HepG2 (cell line): ENCODE results near the gene CELSR2.

ENCODE experiments used
- BRCA1 ChIP-seq: sonication (generic); formaldehyde crosslinking; IDR thresholded peaks from 2 replicates; pipeline ENCODE4 v1.4.0; 2020; ENCODE audit warnings: missing genetic modification reagents
- CREB1 ChIP-seq, 2 experiments: fragments of 450-650 bp in 1 of 2; IDR thresholded peaks; 2 replicates each; pipeline ENCODE4 v1.6.1; 2016 to 2017; ENCODE audit warnings: control low read depth in 1 of 2, mild to moderate bottlenecking in 1 of 2, missing compliant biosample characterization in 1 of 2, missing genetic modification characterization in 1 of 2
- FOXA1 ChIP-seq, 2 experiments: fragments of 450-650 bp in 1 of 2; sonication (generic) in 1 of 2; formaldehyde crosslinking in 1 of 2; IDR thresholded peaks; 2 replicates each; pipeline versions ENCODE4 v1.4.0 to v1.6.1; 2016 to 2020; ENCODE audit warnings: missing genetic modification reagents in 1 of 2
- FOXJ3 ChIP-seq: sonication (generic); formaldehyde crosslinking; IDR thresholded peaks from 2 replicates; pipeline ENCODE4 v1.4.0; 2020; ENCODE audit warnings: missing genetic modification reagents, mild to moderate bottlenecking, borderline replicate concordance
- MBNL3 ChIP-seq: fragments of 250-450 bp; sonication (Bioruptor Pico); conservative IDR thresholded peaks from 2 replicates; pipeline ENCODE4 v1.8.0; 2022; ENCODE audit warnings: mild to moderate bottlenecking, inconsistent platforms
- POLR2A ChIP-seq, 2 experiments: IDR thresholded peaks; 2 replicates each; pipeline ENCODE4 v1.6.1; 2011; ENCODE audit warnings: low read depth in 2 of 2, low read length in 2 of 2, mild to moderate bottlenecking in 1 of 2, moderate library complexity in 1 of 2; ENCODE audit not compliant: insufficient read depth in 1 of 2
- POLR2AphosphoS5 ChIP-seq: IDR thresholded peaks from 2 replicates; pipeline ENCODE4 v1.6.1; 2012; ENCODE audit warnings: low read depth, low read length
- RXRA ChIP-seq: sonication (generic); formaldehyde crosslinking; IDR thresholded peaks from 2 replicates; pipeline ENCODE4 v1.5.1; 2020; ENCODE audit warnings: missing genetic modification reagents
- TAF1 ChIP-seq: sonication (generic); formaldehyde crosslinking; IDR thresholded peaks from 2 replicates; pipeline ENCODE4 v1.4.0; 2020; ENCODE audit warnings: missing genetic modification reagents
- ZNF354B ChIP-seq: sonication (generic); formaldehyde crosslinking; IDR thresholded peaks from 2 replicates; pipeline ENCODE4 v1.8.0; 2022; ENCODE audit warnings: mild to moderate bottlenecking, missing genetic modification reagents
- ZNF660 ChIP-seq: sonication (generic); formaldehyde crosslinking; IDR thresholded peaks from 2 replicates; pipeline ENCODE4 v1.5.1; 2020; ENCODE audit warnings: mild to moderate bottlenecking, low read depth, missing genetic modification reagents, borderline replicate concordance
- TF ChIP-seq, protein P1 (sequence below): sonication (generic); formaldehyde crosslinking; IDR thresholded peaks from 2 replicates; pipeline ENCODE4 v1.5.0; 2020; ENCODE audit warnings: mild to moderate bottlenecking, missing genetic modification reagents, moderate library complexity
- TF ChIP-seq, protein P2 (sequence below): sonication (generic); formaldehyde crosslinking; IDR thresholded peaks from 2 replicates; pipeline ENCODE4 v1.4.0; 2020; ENCODE audit warnings: mild to moderate bottlenecking, missing genetic modification reagents

GRCh38 chr1:109199710-109200109, 49.6 kb upstream of the CELSR2 start:
- TF ChIP-seq RXRA (CRISPR knock-in tag) (no peak), FOXA1 (IDR thresholded peaks at IDR 0.05) (no peak), FOXA1 (CRISPR knock-in tag; IDR thresholded peaks at IDR 0.05) (no peak), ZNF660 (CRISPR knock-in tag) (no peak), MBNL3 (CRISPR knock-in tag) (no peak), TAF1 (CRISPR knock-in tag) (no peak), POLR2A (IDR thresholded peaks at IDR 0.05; ENCODE audit: insufficient read depth in 1 of 2, low read depth in 2 of 2, low read length in 2 of 2) (no peak), POLR2AphosphoS5 (no peak), FOXJ3 (no peak), CREB1 (IDR thresholded peaks at IDR 0.05) (no peak), CREB1 (CRISPR knock-in tag; IDR thresholded peaks at IDR 0.05) (no peak), ZNF354B (CRISPR knock-in tag) (no peak), BRCA1 (CRISPR knock-in tag) (no peak)
- TF ChIP-seq, protein P1, sequence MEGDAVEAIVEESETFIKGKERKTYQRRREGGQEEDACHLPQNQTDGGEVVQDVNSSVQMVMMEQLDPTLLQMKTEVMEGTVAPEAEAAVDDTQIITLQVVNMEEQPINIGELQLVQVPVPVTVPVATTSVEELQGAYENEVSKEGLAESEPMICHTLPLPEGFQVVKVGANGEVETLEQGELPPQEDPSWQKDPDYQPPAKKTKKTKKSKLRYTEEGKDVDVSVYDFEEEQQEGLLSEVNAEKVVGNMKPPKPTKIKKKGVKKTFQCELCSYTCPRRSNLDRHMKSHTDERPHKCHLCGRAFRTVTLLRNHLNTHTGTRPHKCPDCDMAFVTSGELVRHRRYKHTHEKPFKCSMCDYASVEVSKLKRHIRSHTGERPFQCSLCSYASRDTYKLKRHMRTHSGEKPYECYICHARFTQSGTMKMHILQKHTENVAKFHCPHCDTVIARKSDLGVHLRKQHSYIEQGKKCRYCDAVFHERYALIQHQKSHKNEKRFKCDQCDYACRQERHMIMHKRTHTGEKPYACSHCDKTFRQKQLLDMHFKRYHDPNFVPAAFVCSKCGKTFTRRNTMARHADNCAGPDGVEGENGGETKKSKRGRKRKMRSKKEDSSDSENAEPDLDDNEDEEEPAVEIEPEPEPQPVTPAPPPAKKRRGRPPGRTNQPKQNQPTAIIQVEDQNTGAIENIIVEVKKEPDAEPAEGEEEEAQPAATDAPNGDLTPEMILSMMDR (CRISPR knock-in tag): no peak
- TF ChIP-seq, protein P2, sequence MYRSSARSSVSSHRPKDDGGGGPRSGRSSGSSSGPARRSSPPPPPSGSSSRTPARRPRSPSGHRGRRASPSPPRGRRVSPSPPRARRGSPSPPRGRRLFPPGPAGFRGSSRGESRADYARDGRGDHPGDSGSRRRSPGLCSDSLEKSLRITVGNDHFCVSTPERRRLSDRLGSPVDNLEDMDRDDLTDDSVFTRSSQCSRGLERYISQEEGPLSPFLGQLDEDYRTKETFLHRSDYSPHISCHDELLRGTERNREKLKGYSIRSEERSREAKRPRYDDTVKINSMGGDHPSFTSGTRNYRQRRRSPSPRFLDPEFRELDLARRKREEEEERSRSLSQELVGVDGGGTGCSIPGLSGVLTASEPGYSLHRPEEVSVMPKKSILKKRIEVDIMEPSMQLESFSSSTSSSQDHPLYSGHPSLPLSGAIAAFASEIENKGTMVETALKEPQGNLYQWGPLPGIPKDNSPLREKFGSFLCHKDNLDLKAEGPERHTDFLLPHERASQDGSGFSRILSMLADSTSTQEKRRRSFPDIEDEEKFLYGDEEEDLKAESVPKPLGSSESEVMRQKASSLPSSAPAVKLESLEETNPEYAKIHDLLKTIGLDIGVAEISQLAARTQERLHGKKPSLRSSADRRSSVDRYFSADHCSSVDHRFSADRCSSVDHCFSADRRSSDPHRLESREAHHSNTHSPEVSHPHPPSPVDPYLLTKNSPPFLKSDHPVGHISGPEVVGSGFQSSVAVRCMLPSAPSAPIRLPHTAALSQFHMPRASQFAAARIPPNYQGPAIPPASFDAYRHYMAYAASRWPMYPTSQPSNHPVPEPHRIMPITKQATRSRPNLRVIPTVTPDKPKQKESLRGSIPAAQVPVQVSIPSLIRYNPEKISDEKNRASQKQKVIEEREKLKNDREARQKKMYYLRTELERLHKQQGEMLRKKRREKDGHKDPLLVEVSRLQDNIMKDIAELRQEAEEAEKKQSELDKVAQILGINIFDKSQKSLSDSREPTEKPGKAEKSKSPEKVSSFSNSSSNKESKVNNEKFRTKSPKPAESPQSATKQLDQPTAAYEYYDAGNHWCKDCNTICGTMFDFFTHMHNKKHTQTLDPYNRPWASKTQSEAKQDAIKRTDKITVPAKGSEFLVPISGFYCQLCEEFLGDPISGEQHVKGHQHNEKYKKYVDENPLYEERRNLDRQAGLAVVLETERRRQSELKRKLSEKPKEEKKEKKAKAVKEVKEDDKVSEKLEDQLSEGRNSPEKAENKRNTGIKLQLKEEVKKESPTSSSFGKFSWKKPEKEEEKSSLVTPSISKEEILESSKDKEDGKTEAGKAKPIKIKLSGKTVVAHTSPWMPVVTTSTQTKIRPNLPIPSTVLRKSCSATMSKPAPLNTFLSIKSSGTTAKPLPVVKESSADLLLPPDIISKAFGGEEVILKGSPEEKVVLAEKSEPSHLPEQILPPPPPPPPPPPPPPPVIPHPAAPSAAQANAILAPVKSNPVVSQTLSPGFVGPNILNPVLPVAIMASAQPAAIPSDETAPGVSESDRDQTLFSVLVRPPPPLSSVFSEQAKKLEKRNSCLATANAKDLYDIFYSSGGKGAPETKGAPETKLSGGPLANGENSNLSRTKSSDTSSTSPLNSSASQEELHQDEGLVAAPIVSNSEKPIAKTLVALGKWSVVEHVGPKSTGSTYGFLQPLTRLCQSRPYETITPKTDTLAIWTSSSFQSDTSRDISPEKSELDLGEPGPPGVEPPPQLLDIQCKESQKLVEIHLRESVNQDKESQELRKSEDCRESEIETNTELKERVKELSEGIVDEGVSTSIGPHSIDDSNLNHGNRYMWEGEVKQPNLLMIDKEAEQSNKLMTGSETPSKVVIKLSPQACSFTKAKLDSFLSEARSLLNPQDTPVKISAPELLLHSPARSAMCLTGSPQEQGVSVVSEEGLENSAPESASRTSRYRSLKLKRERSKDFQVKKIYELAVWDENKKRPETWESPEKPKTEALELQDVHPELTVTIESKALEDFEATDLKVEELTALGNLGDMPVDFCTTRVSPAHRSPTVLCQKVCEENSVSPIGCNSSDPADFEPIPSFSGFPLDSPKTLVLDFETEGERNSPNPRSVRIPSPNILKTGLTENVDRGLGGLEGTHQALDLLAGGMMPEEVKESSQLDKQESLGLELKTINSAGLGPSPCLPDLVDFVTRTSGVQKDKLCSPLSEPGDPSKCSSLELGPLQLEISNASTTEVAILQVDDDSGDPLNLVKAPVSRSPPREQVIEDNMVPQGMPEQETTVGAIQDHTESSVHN (CRISPR knock-in tag): no peak
